NCI-H1930 (cell line): ENCODE measurements around the gene RORC.

Experiments used
- DNase-seq, 2 experiments: peaks; one replicate each; lab custom pipeline; 2025; lab: John Stamatoyannopoulos, UW

Gene RORC

DNA sequence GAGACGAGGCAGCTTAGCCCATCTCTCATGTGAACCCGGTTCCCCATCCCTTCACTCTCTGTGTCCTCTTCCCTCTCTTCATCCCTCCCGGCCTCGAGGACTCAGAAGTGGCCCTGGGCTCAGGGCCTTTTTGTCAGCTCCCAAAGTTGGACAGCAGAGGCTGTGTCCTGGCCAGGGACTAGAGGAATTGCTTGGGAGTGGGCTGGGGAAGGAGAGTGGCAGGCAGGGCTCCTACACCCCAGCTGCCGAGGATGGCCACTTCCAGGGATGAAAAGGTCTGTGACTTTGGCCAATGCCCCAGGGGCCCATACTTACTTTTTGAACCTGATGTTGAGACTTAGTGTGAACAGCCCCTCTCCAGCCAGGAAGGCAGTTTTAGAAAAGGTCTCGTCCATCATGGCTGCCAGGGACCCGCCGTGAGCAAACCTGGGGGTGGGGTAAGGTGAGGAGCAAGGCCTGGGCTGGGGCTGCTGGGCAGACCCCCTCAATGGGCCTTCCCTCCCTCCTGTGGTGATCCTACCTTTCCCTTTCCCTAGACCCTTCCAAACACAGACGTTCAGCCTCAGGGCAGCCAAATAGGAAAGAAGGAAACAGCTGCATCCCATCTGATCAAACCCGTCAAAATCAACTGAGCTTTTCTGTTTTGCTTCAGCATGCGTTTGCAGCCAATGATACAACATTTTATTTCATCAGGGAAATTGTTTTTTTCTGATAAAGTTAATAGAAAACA lies 16.4 kb upstream of the RORC start:
- DNase-seq: no peak

DNA sequence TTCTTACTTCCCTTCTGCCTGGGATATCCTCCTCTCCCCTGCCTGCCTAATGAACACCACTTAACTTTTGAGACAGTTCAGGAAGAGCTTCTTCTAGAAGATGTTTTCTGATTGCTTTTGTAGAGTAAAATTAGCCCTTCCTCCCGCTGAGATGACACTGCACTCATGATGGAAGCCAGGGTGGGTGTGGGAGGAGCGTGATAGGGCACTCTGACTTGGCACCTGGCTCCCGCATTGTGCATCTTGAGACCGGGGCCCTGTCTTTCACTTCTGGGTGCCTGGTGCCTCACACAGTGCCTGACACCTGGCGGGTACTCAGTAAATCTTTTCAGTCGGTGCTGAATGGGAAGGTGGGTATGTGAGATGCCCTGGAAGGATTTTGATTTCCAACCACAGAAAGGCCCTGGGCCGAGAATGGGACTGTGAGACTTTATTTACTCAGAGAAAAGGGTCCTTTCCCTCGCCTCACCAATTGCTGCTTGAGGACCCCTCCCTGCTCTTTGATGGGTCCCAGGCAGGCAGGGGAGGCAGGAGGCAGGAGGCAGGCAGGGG lies 15.2 kb upstream of the RORC start:
- no peak for DNase-seq

DNA sequence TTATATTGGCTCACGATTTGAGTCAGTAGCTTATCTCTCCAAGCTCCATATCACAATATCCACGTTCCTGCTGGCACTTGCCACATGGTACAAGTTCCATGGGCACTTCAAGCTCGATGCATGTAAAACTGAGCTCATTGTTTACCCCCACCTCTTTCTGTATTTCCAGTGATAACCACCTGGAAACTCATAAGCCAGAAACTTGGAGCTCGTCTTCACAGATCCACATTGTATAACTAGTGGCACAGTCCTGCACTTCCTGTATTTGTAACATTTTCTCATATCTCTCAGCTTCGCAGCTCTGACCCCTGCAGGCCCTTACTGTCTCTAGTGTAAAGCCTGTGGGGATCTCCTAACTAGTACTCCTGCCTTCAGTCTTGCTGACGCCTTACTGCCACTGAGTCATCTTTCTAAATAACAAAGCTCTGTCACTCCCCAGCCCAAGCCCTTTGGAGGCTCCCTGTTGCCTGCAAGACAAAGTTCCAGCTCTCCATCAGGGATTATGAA lies 14.5 kb upstream of the RORC start:
- DNase-seq: no peak

DNA sequence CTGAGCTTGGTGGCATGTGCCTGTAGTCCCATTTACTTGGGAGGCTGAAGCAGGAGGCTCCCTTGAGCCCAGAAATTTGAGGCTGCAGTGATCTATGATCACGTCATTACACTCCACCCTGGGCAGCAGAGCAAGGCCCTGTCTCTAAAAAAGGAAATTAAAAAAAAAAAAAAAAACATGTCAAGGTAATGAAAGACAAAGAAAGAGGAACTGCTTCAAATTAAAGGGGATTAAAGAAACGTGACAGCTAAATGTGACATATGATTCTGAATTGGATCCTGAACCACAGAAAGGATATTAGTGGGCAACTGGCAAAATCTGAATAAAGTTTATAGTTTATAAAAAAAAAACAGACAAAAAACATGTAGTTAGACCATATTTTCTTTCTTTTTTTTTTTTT lies 11.8 kb upstream of the RORC start:
- no peak for DNase-seq

DNA sequence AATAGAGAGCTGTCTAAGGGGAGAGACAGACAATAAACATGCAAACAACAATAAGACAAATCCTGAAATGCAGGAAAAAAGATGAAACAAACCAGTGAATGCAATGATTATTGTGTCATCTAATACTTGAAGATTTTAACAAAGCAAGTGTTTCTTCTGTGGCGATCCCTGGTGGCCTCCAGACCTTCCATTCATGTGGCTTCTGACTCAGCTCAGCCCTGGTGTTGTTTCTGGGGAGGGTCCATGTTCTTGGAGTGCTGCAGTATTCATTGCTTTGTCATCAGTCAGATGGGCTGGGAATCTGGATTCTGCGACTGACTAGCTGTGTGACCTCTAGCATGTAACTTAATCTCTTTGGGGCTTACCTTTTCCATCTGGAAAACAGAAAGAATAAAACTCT lies 9.5 kb upstream of the RORC start:
- no peak for DNase-seq

DNA sequence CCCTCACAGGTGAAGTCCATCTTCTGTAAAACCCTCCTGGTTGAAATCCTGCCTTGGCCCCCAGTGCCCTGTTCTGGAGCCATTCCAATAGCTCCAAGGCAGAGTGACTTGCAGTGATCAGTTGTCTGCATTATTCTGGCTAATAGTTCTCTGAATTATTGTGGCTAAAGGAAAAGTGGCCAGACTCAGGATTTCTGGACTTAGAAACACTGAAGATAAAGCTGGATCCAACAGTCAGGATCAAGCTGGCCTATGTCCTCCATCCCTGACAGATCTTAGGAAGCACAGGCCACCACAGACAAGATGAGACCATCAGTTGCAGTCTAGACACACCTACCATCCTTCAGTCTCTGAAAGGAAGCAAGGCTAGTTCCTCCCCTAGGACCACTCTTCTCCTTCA lies 8.8 kb upstream of the RORC start:
- no peak for DNase-seq

DNA sequence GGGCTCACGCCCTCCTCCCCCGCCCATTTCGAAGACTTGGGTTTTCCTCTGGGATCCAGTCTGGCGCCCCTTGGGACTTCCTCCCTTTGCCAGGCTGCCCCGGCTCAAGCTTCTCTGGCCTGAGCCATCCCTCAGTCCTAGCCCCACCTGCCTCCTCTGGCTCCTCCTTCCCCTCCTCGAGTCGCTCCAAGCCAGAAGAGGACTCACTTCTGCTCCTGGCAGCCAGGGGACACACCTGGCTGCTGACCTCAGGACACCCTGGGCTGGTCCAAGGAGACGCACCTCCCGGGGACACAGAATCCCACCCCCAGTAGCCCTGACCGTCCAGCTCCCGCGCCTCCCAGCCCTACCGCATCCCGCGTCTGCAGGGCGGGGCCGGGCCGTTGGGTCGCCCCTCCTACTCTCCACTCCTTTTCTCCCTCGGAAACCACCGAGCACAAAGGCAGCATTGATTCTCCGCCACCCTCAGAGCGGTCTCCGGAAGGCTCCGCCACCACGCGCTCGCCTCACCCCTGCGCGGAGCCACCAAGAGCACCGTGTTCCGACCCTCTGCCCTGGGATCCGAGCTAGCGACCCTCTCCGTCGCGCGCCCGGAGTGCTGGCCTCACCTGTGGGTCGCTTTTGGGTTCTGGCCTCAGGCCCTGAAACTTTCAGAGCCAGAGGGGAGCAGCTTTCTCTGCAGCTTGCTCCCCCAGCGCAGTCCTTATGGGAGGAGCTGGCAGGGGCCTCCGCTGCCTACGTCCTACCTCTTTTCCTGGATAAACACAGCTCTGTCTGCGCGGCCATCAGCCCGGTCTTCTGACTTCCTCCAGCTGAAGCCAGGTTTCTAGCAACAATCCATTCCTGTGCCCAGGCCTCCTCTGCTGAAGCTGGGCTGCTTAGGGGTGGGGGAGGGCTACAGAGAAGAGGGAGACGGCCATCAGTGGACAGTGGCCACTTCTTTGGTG lies 8.1 kb upstream of the RORC start, which contains the start of gene C2CD4D:
TSS of gene C2CD4D (minus strand) at position 364 of the 947 bp plus-strand sequence. CDS start 831 bp downstream, outside the sequence.
- peak in 1 of 2 experiments; percentile 19 for DNase-seq

DNA sequence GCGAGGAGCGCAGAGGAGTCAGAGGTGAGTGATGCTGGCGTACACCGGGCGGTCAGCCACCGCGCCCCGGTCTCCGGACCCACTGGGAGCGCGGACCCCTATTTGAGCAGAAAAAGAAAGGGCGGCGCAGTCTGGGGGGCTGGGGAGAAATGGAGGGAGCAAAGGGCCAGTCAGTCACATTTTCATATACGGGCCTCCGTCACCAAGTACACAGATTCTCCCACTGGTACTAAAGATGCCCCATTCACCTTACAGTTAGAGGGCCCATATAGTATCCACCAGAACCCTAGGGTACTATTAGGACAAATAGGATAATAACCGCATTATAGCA lies 7.4 kb upstream of the RORC start:
- no peak for DNase-seq

DNA sequence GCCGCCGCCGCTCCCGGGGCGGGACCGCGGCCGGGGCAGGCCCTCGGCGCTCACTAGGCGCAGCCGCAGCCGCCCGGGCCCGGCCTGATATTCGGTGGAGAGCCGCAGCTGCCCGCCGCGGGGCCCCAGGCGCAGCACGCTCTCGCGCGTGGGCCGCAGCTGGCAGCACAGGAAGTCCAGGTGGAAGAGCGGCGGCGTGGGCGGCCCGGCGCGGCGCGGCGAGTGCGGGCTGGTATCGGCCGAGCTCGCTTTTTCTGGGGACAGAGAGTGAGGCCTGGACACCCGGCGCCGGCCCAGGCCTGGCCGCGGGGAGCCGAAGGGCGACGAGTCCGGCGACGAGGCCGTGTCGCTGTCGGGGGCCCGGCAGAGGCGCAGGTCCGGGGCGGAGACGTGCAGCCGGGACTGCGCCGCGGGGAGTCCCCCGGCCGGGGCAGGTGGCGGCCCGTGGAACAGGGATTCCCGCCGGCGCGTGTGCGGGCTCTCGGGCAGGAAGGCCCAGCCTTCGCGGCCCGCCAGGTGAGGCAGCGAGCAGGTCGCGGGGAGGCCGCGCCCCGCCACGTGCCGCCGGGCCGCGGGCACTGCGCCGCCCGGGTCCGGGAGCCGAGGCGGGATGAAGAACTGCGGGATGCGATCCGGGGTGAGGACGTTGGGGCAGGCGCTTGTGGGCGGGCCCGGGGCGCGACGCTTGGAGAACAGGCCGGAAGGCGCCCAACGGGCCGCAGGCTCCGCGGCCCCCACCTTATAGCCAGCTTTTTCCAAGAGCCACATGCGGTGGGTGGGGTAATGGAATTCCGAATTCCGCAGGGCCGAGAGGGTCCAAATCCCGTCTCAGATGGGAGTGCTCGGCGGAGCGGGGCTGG lies 6.8 kb upstream of the RORC start:
- no peak for DNase-seq

DNA sequence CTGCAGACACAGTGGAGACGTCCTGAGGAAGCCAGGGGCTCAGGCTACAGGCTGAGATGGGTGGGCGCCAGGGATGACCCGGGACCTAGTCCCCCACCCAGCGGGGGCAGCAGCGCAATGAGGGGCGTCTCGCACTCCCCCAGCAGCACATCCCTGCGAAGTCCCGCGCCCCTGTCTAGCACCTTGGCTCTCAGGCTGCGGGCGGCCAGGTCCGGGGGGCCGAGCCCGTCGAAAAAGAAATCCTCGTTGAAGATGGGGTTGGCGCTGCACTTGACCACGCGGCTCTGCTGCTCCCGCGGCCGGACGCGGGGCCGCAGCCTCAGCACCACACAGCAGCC lies 6.3 kb upstream of the RORC start:
- DNase-seq: no peak

DNA sequence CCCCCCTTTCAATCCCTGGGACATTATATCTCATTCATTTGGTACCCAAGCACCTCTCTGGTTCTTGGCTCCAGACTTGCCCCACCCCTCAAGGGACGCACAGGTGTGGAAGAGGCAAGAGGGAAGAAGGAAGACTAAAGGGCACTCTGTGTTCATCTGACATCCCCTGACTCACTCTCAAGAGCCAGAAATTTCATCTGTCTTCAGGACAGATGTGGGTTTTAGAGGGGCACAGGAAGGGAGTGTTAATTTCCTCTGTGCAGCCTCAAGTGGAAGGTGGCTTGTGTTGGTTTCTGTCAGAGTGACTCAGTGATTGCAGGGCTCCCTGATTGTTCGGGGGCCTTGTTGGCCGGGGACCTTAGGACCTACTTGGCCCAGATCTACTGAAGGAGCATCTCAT lies 5.6 kb upstream of the RORC start:
- DNase-seq: no peak

DNA sequence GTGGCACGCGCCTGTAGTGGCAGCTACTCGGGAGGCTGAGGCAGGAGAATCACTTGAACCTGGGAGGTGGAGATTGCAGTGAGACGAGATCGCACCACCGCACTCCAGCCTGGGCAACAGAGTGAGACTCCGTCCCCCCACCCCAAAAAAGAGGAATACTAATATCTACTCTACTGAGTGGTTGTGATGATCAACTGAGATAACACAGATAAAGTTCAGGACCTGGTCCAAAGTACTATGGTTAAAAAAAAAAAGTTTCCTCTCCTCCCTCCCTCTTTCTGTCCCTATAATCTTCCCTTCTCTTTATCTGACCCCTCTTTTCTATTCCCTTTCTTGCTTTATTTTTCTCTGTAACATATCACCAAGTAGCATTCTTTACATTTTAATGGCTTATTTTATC lies 4.0 kb upstream of the RORC start:
- no peak for DNase-seq

DNA sequence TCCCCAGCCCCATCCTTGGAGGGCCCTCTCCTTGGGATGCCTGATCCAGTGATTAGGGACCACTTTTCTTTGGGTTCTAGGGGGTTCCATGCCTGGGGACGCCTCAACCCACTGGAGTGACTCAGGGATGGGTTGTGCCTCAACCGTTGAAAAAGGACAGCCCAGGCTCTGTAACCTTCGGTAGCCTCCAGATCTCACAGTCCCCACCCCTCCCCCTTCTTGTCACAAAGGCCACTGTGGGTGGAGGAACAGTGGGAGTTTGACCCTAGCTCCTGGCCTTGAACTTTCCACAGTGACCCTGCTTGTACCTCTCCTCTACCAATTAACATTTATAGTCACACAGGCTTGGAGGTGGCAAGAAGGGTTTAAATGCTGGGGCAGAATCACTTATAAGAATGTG lies 2.6 kb upstream of the RORC start:
- no peak for DNase-seq

DNA sequence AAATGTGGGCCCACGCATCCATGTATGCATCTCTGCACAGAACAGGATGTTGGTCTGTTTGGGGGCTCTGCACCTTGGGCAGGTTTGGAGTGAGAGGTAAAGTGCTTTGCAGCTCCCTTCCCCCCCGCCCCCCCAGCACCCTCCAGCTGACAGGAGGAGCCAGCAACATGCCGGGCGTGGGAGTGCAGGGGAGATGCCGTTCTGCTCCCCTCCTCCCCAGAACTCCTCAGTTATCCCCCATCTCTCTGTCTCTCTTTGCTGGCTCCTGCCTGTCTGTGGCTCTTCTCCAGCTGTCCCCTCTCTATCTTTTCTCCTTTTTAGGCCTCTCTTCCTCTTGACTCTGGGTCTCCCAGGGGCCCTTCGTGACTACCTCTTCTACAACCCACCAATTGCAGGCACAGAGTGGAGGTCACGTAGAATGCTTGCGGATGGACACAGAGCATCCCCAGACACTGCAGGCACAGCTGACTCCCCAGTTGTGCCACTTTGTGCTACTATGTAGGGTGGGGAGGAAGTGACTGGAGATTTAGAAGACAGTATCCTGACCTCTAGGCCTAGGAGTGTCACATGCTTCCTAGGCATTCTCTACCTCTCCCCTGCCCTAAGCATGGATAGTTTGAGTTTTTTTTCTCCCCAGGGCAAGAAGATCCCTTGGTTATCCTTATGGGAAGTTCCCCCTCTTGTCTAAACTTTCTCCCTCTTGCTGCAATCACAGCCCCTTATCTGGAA lies 1.7 kb upstream of the RORC start:
- DNase-seq: no peak

DNA sequence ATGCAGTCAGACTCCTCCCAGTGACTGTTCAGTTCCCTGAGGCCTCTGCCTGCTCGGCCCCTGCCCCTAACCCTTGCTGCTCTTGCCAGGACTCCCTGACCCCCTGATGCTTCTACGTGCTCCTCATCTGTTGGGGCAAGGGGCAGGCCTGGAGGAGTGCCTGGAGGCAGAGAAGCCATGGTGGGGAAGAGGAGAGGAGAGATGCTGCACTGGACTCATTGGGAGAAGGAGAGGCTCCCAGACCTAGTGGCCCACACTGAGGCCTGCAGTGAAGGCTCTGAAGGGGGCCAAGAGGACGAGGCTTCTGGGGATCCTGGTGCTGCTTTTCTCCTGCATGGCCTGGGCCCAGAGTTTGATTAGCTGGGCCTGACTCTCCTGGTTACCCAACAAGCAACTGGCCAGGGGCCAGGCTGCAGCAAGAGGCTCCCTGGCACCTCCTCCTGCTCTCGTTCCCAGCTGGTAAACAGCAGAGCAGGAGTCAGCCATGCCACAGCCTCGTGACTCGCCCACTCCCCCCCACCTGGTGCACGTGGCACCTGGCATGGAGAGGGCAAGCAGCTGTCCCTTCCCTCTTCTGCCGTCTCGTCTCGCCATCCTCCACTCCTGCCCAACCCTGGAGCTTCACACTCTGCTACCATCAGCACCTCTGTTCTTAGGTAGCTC lies 847 bp upstream of the RORC start:
- DNase-seq: no peak

DNA sequence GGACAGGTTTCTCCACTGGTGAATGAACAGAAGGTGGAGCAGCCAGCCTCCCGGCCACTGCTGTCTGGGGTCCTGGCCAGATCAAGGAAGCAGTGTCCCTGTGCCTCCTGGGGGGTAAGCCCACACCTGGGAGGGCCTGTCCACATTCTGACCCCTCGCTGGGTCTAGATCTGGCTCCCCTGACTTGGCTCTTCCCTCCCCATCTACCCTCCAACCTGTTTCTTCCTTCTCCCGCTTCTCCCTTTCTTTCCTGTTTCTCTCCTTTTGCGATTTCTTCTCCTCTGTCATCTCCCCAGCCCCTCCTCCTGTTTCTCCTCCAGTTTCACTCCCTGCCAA lies 378 bp downstream of the RORC start:
- no peak for DNase-seq

DNA sequence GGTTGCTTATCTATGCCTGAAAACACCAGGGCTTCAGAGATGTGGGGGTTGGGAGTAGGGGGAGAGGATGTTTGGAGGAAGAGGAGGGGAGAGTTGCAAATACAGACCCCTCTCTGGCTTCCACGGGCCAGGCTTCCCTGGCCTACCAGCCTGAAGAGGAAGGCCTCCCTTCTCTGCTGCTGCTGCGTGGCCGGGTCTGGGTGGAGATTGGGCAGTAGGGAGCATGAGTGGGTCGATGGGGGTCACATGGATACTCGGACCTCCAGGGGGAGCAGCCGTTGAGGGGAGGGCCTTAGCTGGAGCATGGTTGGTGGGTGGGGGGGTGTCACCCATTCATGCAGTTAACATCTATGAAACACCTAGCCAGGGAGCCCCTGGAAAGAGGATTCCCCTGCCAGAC lies 1.5 kb downstream of the RORC start:
- no peak for DNase-seq

DNA sequence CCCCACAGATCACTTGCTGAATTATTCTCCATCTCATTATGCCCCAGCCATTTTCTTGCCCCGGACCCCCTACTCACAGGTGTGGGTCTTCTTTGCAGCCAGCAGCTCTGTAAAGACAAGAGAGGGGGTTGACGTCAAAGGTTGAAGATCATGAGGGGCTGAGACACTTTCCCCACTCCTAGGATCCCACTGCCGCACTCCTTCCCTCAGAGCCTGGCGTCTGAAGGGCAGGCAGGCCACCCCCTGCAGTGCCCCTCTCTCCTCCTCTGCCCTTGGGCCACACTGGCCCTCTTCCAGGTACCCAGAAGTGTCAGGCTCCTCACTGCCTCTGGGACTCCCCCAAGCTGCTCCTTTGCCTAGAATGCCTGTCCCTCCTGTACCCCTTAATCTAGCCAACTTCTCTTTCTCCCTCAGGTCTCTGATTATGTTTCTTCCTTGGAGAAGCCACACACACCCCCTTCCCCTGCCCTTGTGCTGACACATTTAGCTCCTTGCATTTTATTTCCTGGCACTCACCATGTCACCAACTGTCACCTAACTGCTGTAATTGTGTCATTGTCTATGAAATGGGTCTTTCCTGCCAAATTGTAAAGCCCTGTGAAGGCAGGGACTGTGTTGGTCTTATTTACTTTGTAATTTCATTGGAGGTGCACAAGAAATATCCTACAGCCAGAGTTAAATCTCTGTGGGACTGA lies 2.1 kb downstream of the RORC start:
- no peak for DNase-seq

DNA sequence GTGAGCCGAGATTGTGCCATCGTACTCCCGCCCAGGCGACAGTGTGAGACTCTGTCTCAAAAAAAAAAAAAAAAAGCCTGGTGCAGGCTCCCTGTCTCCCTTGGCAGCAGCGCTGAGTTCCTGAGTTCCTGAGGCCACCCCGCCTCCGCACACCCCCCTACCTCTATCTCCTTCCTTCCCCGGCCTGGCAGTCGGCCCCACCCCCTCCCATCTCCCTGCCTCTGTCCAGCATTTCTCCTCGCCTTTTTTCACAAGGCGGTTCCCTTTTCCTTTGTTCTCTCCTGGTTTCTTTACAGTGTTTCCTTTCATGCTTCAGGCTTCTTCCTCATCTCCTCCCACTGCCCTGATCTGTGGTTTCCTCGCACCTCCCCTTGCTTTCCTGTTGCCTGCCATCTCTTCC lies 2.7 kb downstream of the RORC start:
- no peak for DNase-seq

DNA sequence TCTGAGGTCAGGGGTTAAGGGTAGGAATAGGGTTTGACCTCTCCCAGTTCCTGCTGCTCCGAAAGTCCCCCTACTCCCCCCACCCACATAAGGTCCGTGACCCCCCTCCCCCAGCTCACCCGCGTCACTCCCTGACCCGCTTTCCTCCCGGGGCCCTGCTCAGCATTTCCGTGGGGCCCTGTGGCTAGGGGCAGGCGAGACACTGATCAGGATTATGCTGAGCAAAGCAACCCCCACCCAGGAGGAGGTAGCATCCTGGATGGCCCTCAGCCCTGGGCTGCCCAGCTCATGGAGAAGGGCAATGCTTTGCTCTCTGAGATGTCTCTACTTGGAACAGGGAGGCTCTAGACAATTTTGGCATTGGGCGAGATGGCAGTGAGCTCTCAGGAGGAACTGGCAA lies 3.7 kb downstream of the RORC start:
- DNase-seq: no peak
